Inflammatory macrophage treated with lipopolysaccharide for 4 hours (primary cell): ENCODE data around the gene WIPF3.
A peak's percentile ranks its signal among the peaks of the same experiment; 100 is the strongest.

ENCODE experiments used
- DNase-seq: peaks from one replicate; pipeline ENCODE4 v3.0.0-alpha.2; 2020

Gene WIPF3

DNA sequence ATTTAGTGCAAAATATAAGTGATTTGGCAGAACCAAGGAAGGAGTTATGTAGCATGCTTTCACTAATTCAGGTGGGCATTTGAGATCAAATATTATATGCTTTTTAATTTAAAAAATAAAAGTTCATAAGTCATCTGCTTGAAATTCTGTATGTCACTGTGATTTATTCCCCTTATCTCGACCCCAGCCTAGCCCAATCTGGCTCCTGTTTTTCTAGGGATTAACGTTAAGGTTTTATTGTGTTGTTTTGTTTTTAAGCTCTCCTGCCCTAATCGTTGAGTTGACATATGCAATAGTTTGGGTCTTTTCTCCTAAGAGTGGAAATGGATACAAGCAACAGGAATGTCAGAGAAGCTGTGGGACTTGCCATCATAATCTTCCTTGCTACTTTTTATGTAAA lies 42.6 kb downstream of the WIPF3 start:
- no peak for DNase-seq

- DNase-seq: no peak
Observed at GRCh38 chr7:29851487-29851886, 45.2 kb downstream of the WIPF3 start.

DNA sequence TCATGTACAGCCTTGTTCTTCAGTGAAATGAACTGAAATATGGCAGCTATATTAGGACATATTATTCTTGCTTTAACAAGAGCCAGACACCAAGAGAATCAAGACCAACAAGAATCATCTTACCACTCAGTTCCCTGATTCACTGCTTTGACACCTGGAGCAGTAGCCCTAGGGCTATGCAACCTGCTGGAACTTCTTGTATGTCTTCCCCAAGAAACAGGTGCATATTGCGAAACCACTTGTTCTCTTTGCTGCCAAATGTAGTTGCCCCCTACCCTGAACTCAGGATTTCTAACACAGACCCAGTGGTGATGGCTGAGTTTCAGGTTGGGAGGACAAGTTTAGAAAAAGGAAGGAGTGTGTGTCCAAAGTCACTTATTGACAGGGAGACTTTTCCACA lies 46.1 kb downstream of the WIPF3 start:
- no peak for DNase-seq

GRCh38 chr7:29853072-29853471 lies 46.8 kb downstream of the WIPF3 start:
- DNase-seq: no peak

GRCh38 chr7:29853789-29854188 lies 47.5 kb downstream of the WIPF3 start:
- no peak for DNase-seq

GRCh38 chr7:29854257-29854938 lies 48.1 kb downstream of the WIPF3 start:
- no peak for DNase-seq

DNA sequence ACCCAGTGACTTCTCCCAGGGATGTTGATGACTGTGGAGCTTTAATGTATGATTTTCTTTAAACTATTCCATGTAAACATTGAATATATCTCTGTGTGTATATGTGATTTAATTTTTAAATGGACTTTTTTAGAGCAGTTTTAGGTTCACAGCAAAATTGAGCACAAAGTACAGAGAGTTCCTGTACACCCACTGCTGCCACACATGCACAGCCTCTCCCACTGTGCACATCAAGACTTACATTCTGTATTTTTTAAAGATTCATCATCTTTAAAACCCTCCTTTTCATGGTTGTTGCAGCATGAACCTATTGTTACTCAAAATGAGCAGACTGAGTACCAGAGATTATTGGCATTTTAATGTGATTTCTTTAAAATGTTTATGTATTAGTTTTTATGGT lies 51.3 kb downstream of the WIPF3 start:
- DNase-seq: no peak

GRCh38 chr7:29858191-29858951 lies 52.1 kb downstream of the WIPF3 start:
- peak; percentile 6 for DNase-seq

GRCh38 chr7:29859104-29859503 lies 52.8 kb downstream of the WIPF3 start:
- no peak for DNase-seq

GRCh38 chr7:29859524-29860185 lies 53.3 kb downstream of the WIPF3 start:
- peak; percentile 88 for DNase-seq

GRCh38 chr7:29860186-29860585 lies 53.9 kb downstream of the WIPF3 start:
- DNase-seq: peak; percentile 26

- DNase-seq: no peak
Observed at GRCh38 chr7:29861884-29862283, 55.6 kb downstream of the WIPF3 start.

DNA sequence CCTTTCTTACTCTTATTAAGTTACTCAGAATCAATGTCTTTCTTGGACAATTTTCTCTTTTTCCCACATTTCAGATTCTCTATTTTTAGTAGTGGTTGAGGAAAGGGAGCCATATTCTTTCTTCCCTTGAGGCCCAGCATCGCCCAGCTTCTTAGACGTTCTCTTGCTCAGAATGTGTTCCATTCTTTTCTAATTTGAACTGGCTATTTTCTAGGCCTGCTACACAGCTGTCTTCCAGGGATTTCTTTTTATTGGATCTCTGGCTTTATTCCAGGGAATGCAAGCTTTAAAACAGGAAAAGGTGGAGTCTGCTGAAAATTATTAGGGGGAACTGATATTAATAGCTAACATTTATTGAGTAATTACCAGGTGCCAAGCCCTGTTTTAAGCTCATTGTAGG lies 58.3 kb downstream of the WIPF3 start:
- no peak for DNase-seq

- no peak for DNase-seq
Observed at GRCh38 chr7:29865526-29865925, 59.2 kb downstream of the WIPF3 start.

DNA sequence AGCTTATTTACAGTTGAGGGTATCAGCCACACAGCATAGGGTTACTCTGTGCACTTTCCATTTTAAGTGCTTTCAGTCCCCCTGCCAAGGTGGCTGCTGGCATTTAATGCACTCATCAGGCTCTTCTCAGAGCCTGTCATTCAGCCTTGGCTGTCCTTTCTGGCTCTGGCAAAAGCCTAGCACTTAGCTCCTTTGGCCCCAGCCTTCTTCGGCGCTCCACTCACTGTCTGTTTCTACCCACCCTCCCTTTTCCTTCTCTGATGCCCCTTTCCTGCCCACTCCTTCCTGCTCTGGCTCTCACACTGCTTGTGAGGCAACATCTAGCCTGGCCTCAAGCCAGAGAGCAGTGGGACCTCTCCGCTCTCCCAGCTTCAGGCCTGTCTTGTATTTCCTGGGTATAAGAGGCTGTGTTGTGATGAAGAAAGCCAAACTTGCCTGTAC lies 60.2 kb downstream of the WIPF3 start:
- peak; percentile 71 for DNase-seq

GRCh38 chr7:29871787-29872398 lies 65.6 kb downstream of the WIPF3 start:
- no peak for DNase-seq

GRCh38 chr7:29873644-29874294 lies 67.5 kb downstream of the WIPF3 start:
- no peak for DNase-seq

DNA sequence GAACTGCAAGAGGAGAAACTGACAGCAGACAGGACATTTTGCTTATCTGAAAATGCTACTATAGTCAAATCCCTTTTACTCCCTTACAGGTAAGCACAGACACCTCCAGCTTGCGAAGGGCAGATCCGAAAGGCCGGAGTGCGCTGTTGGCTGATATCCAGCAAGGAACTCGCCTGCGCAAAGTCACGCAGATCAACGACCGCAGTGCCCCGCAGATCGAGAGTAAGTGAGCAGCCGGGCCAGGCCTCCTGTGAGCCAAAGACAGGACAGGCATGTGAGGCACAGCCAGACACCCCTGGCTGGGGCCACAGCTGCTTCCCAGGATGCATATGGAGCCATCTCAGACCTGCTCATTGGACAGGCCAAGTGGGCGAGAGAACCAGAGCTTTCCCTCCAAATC lies 69.4 kb downstream of the WIPF3 start:
- DNase-seq: no peak

- DNase-seq: no peak
Observed at GRCh38 chr7:29877196-29877595, 70.9 kb downstream of the WIPF3 start.

DNA sequence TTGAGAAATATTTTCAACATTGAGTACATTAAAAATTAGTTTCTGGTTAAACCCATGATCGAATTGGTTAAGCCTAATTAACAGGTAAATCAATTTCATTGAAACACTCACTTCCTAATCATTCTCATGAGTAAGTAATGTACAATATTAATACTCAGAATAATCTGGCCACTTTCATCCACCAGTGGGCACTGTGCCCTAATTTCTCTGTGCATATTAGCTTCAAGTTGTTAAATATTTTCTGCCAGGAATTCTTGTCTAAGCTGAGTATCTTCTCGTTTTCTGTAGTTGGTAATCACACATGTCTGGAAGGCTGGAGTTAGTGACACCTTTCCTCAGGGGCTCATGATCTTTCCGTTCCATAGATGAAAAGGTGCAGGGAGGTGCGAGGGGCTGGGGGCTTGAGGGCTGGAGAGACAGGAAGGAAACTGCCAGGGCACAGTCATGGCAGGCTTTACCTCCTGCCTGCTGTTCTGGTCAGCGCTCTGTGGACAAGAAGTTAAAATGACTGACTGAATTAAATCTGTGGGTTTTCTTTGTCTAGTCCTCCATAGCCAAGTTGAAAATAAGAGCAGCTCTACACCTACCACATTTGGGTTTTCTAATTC lies 71.9 kb downstream of the WIPF3 start:
- DNase-seq: peak; percentile 56

DNA sequence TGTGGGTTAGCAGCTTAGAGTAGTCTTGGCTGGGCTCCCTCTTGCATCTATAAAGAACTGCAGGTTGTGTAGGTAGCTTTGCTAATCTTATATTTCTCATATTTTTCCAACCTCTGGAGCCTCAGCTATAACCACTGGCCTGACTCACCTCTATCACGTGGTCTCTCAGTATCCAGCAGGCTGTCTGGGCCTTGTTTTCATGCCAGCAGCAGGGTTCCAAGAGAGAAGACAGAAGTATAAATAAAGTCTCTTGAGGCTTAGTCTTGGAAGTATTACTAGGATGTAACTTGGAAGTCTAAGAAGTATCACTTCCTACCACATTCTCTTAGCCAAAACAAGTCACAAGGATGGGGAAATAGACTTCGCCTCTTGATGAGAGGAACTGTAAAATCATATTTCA lies 73.3 kb downstream of the WIPF3 start:
- peak; percentile 32 for DNase-seq

DNA sequence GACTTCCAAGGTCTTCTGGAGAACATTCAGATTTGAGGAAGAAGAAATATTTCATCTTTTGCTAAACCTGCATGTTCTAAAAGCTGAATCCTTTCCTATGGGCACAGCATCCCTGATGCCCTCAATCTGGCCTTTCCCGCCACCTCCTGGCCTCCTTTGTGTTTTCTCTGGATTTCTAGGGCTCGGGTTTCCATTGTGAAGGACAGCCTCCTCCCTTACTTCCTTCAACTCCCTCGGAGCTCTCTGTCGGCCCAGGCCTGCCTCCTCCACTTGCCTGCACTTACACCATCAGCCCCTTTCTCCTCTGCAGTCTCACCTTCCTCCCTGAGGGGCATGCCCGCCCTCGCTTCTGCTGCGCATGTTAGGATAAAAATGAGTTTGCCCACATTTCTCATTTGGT lies 75.4 kb downstream of the WIPF3 start:
- DNase-seq: no peak

DNA sequence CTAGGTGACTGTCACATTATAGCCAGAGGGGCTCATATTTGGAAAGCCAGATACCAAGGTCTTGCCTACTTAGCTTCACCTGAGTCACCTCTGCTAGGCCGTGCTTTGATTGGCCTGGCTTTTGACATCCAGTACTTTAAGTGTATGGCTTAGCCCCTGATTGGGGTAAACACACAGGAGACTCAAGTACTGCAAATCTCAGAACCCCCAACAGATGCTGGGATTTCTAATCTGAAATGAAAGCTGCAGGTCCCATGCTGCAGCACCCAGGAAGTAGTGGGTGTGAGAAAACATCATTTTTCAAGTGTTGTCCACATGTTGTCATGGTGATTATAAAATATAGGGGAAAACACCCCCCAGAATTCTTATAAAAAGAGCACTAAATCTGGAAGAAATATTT lies 76.2 kb downstream of the WIPF3 start:
- DNase-seq: no peak
